DMS114 treated with DMSO at 0.1 percent for 48 hours (cell line): ENCODE data around the gene ERC2.

ENCODE experiments used
- DNase-seq: peaks from one replicate; lab custom pipeline; 2025; ENCODE audit not compliant: unreplicated experiment; lab: John Stamatoyannopoulos, UW

ERC2 gene

GRCh38 chr3:56369914-56370313 lies 98.4 kb downstream of the ERC2 start:
- DNase-seq, result no peak

- no peak for DNase-seq
Observed at GRCh38 chr3:56368846-56369245, 99.4 kb downstream of the ERC2 start.

GRCh38 chr3:56366641-56367162 lies 101.6 kb downstream of the ERC2 start:
- DNase-seq, result no peak

- no peak for DNase-seq
Observed at GRCh38 chr3:56365905-56366640, 102.2 kb downstream of the ERC2 start.

- no peak for DNase-seq
Observed at GRCh38 chr3:56364665-56365064, 103.6 kb downstream of the ERC2 start.

- no peak for DNase-seq
Observed at GRCh38 chr3:56363720-56364119, 104.5 kb downstream of the ERC2 start.

GRCh38 chr3:56361731-56362130 lies 106.5 kb downstream of the ERC2 start:
- no peak for DNase-seq

- no peak for DNase-seq
Observed at GRCh38 chr3:56357266-56357665, 111.0 kb downstream of the ERC2 start.

- no peak for DNase-seq
Observed at GRCh38 chr3:56356808-56357207, 111.5 kb downstream of the ERC2 start.

- DNase-seq, result no peak
Observed at GRCh38 chr3:56355570-56356185, 112.6 kb downstream of the ERC2 start.

- DNase-seq, result no peak
Observed at GRCh38 chr3:56351537-56351936, 116.7 kb downstream of the ERC2 start.

GRCh38 chr3:56347219-56347871 lies 120.9 kb downstream of the ERC2 start:
- no peak for DNase-seq

- no peak for DNase-seq
Observed at GRCh38 chr3:56342475-56342874, 125.8 kb downstream of the ERC2 start.

GRCh38 chr3:56339671-56340070 lies 128.6 kb downstream of the ERC2 start:
- no peak for DNase-seq

GRCh38 chr3:56339244-56339643 lies 129.0 kb downstream of the ERC2 start:
- DNase-seq, result no peak

- no peak for DNase-seq
Observed at GRCh38 chr3:56336023-56336422, 132.2 kb downstream of the ERC2 start.

- no peak for DNase-seq
Observed at GRCh38 chr3:56324473-56324872, 143.8 kb downstream of the ERC2 start.

- DNase-seq, result no peak
Observed at GRCh38 chr3:56323986-56324420, 144.3 kb downstream of the ERC2 start.

GRCh38 chr3:56322862-56323261 lies 145.4 kb downstream of the ERC2 start:
- DNase-seq, result no peak

GRCh38 chr3:56321892-56322291 lies 146.4 kb downstream of the ERC2 start:
- DNase-seq, result no peak

- DNase-seq, result no peak
Observed at GRCh38 chr3:56321383-56321782, 146.9 kb downstream of the ERC2 start.

- DNase-seq, result no peak
Observed at GRCh38 chr3:56320883-56321282, 147.4 kb downstream of the ERC2 start.
